HG03575 (cell line): ENCODE results near the gene TMCC2.

Source experiments
- ATAC-seq: cut with Tn5 transposase; IDR thresholded peaks from one replicate; pipeline ENCODE4 v1.9.1; 2021; ENCODE audit not compliant: unreplicated experiment, insufficient number of reproducible peaks, low FRiP score; ENCODE audit errors: extremely low read depth

TMCC2 gene

GRCh38 chr1:205236951-205237475, 9.3 kb downstream of the TMCC2 start:
- ATAC-seq, result no peak

- no peak for ATAC-seq
These were observed 10.1 kb downstream of the TMCC2 start for GRCh38 chr1:205237526-205238484.

GRCh38 chr1:205239078-205239477, 11.3 kb downstream of the TMCC2 start:
- ATAC-seq, result no peak

DNA sequence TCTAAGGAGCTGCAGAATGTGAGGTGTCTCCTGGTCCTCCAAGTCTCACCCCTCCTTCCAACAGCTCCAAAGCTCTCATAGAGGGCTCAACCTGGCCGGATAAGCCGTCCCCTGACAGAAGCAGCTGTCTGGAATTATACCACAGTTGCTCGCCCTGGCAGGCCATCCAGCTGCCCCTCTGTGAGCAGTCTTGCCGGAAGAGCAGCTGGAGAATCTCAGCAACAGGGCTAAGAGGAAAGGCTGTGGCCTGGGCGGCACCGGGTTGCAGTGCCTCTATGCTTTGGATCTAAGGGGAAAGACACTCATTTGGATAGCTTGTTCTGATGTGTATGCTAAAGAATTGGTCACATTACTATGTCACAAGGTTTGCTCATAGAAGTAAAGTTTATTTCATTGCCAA, 12.4 kb downstream of the TMCC2 start:
- ATAC-seq, result no peak

DNA sequence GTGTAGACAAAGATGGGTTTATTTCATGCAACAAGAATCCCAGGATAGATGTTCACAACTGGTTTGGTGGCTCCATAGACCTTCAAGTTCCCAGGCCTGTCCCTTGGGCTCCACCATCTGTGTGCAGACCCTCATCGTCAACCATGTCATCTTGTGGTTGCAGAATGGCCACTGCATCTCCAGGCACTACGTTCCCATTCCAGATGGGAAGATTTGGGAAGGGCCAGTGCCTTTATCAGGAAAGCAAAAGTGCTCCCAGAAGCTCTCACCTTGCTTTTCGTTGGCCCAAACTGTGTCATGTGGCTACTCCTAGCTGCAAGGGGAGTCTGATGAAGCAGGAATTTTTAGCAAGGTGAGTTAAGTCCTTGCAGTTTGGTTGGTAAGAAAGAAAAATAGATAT, 12.8 kb downstream of the TMCC2 start:
- no peak for ATAC-seq

GRCh38 chr1:205241366-205242030, 13.8 kb downstream of the TMCC2 start:
- ATAC-seq, result no peak

GRCh38 chr1:205243350-205244191, 15.8 kb downstream of the TMCC2 start:
- no peak for ATAC-seq

DNA sequence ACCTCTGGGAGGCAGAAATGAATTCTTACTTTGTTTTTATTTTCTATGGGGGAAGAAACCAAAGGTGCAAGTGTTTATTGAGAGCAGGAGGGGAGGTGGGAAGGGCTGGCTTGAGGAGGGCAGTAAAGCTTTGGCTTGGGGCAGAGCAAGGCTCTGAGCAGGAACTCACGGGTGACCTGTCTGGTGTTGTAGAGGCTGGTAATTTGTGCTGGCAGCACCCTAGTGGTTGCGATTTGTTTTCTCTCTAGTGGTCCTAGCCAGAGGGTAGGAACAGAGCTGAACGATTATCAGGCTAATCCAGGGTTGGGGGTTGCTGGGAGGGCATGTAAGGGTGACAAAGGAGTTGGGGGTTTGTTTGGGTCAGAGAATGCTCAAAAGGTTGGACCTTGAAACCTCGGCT, 16.6 kb downstream of the TMCC2 start:
- ATAC-seq, result no peak

GRCh38 chr1:205245096-205245495, 17.4 kb downstream of the TMCC2 start:
- no peak for ATAC-seq

- ATAC-seq, result no peak
These were observed 18.8 kb downstream of the TMCC2 start for GRCh38 chr1:205246351-205247119.

DNA sequence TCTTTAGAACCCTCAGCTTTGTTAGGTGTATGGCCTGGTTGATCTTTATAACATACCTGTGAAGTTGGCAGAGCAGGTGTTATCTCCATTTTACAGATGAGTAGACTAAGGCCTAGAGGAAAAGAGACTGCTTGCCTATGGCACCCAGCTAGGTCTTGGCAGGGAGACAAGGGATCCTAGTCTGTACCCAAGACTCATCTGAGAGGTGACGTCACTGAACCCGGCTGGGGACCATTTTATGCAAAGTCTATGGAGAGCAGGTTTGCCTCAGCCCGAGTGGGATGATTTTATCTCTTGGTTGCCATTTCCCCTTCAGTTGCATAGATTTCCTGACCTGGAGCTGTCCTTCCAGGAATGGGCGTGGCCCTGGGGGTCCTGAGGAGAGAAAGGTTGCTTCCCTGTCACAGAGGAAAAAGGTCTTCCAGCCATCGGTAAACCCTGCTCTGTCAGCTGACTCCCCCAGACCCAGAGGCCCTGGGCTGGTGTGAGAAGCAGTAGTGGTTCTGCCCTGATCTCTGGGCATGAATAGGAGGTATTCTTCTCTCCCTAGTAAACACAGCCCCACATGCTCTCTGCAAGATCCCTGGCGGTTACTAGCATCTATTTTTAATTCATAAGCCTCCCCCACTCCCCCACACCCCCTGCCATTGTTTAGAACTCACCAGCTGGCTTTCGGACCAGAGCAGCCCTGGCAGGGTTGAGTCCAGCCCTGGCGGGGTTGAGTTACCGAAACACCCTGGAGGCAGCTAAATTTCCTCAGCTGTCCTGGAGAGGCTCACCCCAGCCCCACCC, 19.6 kb downstream of the TMCC2 start:
- ATAC-seq, result no peak

GRCh38 chr1:205248793-205249601, 21.3 kb downstream of the TMCC2 start:
- ATAC-seq, result no peak

DNA sequence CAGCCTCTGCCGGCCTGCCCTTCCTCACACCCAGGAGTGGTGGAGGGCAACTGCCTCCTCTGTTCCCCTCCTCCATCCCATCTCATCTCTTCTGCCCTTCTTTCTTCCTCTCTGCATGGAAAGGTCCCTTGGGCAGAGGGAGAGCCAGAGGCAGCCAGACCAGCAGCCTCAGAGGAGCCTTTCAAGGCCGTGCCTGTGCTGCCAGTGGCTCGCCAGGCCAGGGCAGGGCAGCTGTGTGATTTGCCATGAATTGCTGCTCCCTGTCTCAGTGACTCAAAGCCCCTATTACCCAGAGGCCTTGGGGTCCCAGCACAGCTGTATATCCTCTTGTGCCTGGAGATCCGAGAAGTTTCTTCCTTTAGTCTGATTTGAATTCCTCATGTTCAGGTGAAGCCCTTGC, 21.9 kb downstream of the TMCC2 start:
- ATAC-seq, result no peak

DNA sequence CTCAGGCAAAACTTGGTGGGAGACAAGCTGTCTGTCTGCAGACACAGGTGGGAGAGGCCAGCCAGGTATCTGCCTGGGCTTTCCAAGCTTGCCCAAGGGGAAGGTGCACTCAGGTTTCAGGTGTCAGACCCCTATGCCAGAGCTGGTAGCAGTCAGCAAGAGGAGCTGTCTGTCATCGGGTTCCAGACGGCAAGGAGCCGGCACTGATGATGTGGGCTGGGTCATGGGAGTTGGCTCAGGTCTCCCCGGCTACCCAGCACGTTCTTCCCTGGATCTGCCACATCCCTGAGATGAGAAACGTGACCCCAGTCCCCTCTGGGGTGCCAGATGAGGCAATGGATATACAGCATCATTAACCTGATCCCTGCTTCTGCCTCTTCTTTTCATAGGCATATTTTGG, 23.0 kb downstream of the TMCC2 start:
- no peak for ATAC-seq

DNA sequence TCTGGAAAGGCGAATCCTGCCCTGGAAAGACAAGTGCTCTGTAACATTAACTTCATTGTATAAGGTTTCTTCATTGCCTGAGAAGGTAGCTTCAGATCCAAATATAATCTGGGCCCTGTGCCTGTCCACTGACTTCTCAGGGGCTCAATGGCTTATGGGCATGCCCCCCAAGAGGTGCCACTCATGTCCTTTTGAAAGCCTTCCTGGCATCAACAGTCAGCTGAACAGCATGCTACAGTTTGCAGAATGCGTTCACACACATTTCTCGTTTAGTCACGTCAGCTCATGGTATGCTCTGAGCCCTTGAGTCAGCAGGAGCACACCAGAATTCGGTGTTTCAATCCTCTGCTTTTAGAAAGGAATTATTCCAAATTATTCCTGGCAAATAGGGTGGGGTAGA, 23.8 kb downstream of the TMCC2 start:
- ATAC-seq, result no peak

DNA sequence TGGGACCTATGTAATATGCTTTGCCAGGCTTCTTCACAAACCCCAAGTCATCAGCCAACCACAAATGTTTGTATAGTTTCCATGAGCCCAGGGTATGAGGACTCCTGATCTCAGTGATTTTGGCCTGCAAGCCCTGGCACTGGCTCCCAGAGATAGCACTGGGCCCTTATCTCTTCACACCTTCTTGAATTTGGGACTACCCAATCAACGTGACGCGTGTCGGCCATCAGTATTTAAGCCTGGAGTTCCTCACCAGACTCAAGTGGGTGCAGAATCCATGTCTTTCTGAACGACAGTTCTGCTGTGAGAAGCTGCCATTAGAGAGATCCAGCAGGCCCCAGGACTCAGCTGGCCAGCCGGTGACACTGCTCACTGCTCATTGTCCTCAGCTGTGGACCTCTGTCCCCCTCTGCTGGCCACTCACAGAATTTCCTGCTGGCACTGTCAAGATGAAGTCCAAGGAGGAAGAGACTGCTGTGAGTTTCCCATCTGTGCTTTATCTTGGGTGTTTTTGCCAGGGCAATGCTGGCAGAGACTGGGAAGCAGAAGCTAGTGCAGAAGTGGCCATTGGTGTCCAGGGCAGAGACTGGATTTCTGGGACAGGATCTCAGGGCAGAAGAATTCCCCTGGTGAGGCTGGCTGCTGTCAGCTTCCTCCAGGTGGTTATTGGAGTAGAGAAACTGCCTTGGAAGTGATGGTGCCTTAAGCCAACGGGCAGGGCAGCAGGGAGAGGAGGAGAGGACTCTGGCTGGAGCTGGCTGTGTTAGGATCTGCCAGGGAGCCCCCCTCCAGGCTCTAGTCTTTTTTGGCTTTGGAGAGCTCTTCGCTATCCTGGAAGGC, 28.4 kb downstream of the TMCC2 start:
- no peak for ATAC-seq
